Ecto neural progenitor cell (in vitro differentiated cells): Measurements from ENCODE around the gene USP17L12.
"Not testable (repeated sequence)": the region's sequence is repeated elsewhere in the genome, so short reads cannot be mapped to it uniquely, and the experiment has no call there.

ENCODE experiments used
- DNase-seq: peaks from one replicate; pipeline ENCODE4 v3.0.0-alpha.2; 2018; ENCODE audit warnings: low spot score

The USP17L12 gene, protein sequence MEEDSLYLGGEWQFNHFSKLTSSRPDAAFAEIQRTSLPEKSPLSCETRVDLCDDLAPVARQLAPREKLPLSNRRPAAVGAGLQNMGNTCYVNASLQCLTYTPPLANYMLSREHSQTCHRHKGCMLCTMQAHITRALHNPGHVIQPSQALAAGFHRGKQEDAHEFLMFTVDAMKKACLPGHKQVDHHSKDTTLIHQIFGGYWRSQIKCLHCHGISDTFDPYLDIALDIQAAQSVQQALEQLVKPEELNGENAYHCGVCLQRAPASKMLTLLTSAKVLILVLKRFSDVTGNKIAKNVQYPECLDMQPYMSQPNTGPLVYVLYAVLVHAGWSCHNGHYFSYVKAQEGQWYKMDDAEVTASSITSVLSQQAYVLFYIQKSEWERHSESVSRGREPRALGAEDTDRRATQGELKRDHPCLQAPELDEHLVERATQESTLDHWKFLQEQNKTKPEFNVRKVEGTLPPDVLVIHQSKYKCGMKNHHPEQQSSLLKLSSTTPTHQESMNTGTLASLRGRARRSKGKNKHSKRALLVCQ

DNA sequence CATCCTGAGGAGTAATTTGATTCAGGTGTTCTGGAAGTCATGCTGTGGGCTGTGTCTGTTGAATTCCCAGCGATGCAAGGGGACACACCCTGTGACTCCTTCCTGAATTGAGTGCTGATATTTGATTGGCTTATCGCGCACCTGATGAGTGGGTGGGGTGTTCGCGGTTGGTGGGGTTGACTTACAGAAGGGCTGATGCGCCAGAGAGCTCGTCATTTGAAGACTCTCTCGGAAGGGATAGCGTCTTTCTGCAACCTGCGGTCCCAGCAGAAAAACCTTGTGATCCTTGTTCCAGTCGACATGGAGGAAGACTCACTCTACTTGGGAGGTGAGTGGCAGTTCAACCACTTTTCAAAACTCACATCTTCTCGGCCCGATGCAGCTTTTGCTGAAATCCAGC, at the start of gene USP17L12:
Gene USP17L12, plus strand, starts transcription at position 301 of the 400 bp plus-strand sequence. Its CDS starts 0 bp downstream, at position 301.
- DNase-seq, result not testable (repeated sequence)

DNA sequence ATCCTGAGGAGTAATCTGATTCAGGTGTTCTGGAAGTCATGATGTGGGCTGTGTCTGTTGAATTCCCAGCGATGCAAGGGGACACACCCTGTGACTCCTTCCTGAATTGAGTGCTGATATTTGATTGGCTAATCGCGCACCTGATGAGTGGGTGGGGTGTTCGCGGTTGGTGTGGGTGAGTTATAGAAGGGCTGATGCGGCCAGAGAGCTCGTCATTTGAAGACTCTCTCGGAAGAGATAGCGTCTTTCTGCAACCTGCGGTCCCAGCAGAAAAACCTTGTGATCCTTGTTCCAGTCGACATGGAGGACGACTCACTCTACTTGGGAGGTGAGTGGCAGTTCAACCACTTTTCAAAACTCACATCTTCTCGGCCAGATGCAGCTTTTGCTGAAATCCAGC, 9.6 kb upstream of the USP17L12 start, which contains the start of gene USP17L10:
Gene USP17L10, plus strand, starts transcription at position 301 of the 400 bp plus-strand sequence. Its CDS starts 0 bp downstream, at position 301.
- DNase-seq, result not testable (repeated sequence)

DNA sequence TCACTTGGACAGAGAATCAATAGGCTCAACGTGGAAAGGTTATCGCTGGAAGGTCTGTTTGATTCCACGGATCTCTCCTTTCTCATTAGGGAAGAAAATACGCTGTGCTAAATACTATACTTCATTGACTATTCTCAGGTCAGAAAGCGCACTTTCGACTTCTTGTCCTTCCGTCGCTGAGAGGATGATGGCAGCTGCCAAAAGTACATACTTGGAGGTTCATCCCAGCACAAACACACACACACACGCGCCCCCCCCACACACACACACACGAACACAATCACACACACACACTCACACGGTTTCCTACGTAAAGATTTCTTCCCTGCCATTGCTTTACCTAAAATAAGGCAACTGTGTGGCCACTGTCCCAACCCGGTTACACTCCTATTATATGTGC, 5.3 kb upstream of the USP17L12 start:
- not testable (repeated sequence) for DNase-seq

DNA sequence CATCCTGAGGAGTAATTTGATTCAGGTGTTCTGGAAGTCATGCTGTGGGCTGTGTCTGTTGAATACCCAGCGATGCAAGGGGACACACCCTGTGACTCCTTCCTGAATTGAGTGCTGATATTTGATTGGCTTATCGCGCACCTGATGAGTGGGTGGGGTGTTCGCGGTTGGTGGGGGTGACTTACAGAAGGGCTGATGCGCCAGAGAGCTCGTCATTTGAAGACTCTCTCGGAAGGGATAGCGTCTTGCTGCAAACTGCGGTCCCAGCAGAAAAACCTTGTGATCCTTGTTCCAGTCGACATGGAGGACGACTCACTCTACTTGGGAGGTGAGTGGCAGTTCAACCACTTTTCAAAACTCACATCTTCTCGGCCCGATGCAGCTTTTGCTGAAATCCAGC, 4.8 kb upstream of the USP17L12 start, which contains the start of gene USP17L11:
Gene USP17L11, plus strand, starts transcription at position 301 of the 400 bp plus-strand sequence. Its CDS starts 0 bp downstream, at position 301.
- DNase-seq, result not testable (repeated sequence)

DNA sequence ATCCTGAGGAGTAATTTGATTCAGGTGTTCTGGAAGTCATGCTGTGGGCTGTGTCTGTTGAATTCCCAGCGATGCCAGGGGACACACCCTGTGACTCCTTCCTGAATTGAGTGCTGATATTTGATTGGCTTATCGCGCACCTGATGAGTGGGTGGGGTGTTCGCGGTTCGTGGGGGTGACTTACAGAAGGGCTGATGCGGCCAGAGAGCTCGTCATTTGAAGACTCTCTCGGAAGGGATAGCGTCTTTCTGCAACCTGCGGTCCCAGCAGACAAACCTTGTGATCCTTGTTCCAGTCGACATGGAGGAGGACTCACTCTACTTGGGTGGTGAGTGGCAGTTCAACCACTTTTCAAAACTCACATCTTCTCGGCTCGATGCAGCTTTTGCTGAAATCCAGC, 4.6 kb downstream of the USP17L12 start, which contains the start of gene USP17L13:
Gene USP17L13, plus strand, starts transcription at position 301 of the 400 bp plus-strand sequence. Its CDS starts 0 bp downstream, at position 301.
- not testable (repeated sequence) for DNase-seq

DNA sequence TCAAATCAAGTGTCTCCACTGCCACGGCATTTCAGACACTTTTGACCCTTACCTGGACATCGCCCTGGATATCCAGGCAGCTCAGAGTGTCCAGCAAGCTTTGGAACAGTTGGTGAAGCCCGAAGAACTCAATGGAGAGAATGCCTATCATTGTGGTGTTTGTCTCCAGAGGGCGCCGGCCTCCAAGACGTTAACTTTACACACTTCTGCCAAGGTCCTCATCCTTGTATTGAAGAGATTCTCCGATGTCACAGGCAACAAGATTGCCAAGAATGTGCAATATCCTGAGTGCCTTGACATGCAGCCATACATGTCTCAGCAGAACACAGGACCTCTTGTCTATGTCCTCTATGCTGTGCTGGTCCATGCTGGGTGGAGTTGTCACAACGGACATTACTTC, 10.3 kb downstream of the USP17L12 start:
- not testable (repeated sequence) for DNase-seq

DNA sequence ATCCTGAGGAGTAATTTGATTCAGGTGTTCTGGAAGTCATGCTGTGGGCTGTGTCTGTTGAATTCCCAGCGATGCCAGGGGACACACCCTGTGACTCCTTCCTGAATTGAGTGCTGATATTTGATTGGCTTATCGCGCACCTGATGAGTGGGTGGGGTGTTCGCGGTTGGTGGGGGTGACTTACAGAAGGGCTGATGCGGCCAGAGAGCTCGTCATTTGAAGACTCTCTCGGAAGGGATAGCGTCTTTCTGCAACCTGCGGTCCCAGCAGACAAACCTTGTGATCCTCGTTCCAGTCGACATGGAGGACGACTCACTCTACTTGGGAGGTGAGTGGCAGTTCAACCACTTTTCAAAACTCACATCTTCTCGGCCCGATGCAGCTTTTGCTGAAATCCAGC, 14.1 kb downstream of the USP17L12 start, which contains the start of gene USP17L15:
Gene USP17L15, plus strand, starts transcription at position 301 of the 400 bp plus-strand sequence. Its CDS starts 0 bp downstream, at position 301.
- DNase-seq, result not testable (repeated sequence)

DNA sequence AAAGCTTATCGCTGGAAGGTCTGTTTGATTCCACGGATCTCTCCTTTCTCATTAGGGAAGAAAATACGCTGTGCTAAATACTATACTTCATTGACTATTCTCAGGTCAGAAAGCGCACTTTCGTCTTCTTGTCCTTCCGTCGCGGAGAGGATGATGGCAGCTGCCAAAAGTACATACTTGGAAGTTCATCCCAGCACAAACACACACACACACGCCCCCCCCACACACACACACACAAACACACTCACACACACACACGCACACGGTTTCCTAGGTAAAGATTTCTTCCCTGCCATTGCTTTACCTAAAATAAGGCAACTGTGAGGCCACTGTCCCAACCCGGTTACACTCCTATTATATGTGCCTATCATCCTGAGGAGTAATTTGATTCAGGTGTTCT, 18.5 kb downstream of the USP17L12 start:
- DNase-seq, result not testable (repeated sequence)

DNA sequence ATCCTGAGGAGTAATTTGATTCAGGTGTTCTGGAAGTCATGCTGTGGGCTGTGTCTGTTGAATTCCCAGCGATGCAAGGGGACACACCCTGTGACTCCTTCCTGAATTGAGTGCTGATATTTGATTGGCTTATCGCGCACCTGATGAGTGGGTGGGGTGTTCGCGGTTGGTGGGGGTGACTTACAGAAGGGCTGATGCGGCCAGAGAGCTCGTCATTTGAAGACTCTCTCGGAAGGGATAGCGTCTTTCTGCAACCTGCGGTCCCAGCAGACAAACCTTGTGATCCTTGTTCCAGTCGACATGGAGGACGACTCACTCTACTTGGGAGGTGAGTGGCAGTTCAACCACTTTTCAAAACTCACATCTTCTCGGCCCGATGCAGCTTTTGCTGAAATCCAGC, 23.6 kb downstream of the USP17L12 start, which contains the start of gene USP17L17:
Gene USP17L17, plus strand, starts transcription at position 301 of the 400 bp plus-strand sequence. Its CDS starts 0 bp downstream, at position 301.
- DNase-seq, result not testable (repeated sequence)

DNA sequence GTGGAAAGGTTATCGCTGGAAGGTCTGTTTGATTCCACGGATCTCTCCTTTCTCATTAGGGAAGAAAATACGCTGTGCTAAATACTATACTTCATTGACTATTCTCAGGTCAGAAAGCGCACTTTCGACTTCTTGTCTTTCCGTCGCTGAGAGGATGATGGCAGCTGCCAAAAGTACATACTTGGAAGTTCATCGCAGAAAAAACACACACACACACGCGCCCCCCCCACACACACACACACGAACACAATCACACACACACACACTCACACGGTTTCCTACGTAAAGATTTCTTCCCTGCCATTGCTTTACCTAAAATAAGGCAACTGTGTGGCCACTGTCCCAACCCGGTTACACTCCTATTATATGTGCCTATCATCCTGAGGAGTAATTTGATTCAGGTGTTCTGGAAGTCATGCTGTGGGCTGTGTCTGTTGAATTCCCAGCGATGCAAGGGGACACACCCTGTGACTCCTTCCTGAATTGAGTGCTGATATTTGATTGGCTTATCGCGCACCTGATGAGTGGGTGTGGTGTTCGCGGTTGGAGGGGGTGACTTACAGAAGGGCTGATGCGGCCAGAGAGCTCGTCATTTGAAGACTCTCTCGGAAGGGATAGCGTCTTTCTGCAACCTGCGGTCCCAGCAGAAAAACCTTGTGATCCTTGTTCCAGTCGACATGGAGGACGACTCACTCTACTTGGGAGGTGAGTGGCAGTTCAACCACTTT, 28.2 kb downstream of the USP17L12 start, which contains the start of gene USP17L18:
Gene USP17L18, plus strand, starts transcription at position 678 of the 728 bp plus-strand sequence. Its CDS starts 0 bp downstream, at position 678.
- peak; percentile 29 for DNase-seq

DNA sequence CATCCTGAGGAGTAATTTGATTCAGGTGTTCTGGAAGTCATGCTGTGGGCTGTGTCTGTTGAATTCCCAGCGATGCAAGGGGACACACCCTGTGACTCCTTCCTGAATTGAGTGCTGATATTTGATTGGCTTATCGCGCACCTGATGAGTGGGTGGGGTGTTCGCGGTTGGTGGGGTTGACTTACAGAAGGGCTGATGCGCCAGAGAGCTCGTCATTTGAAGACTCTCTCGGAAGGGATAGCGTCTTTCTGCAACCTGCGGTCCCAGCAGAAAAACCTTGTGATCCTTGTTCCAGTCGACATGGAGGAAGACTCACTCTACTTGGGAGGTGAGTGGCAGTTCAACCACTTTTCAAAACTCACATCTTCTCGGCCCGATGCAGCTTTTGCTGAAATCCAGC, 33.1 kb downstream of the USP17L12 start, which contains the start of gene USP17L19:
Gene USP17L19, plus strand, starts transcription at position 301 of the 400 bp plus-strand sequence. Its CDS starts 0 bp downstream, at position 301.
- DNase-seq, result not testable (repeated sequence)

DNA sequence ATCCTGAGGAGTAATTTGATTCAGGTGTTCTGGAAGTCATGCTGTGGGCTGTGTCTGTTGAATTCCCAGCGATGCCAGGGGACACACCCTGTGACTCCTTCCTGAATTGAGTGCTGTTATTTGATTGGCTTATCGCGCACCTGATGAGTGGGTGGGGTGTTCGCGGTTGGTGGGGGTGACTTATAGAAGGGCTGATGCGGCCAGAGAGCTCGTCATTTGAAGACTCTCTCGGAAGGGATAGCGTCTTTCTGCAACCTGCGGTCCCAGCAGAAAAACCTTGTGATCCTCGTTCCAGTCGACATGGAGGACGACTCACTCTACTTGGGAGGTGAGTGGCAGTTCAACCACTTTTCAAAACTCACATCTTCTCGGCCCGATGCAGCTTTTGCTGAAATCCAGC, 37.9 kb downstream of the USP17L12 start, which contains the start of gene USP17L20:
Gene USP17L20, plus strand, starts transcription at position 301 of the 400 bp plus-strand sequence. Its CDS starts 0 bp downstream, at position 301.
- not testable (repeated sequence) for DNase-seq

DNA sequence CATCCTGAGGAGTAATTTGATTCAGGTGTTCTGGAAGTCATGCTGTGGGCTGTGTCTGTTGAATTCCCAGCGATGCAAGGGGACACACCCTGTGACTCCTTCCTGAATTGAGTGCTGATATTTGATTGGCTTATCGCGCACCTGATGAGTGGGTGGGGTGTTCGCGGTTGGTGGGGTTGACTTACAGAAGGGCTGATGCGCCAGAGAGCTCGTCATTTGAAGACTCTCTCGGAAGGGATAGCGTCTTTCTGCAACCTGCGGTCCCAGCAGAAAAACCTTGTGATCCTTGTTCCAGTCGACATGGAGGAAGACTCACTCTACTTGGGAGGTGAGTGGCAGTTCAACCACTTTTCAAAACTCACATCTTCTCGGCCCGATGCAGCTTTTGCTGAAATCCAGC, 42.6 kb downstream of the USP17L12 start, which contains the start of gene USP17L21:
Gene USP17L21, plus strand, starts transcription at position 301 of the 400 bp plus-strand sequence. Its CDS starts 0 bp downstream, at position 301.
- DNase-seq, result not testable (repeated sequence)

DNA sequence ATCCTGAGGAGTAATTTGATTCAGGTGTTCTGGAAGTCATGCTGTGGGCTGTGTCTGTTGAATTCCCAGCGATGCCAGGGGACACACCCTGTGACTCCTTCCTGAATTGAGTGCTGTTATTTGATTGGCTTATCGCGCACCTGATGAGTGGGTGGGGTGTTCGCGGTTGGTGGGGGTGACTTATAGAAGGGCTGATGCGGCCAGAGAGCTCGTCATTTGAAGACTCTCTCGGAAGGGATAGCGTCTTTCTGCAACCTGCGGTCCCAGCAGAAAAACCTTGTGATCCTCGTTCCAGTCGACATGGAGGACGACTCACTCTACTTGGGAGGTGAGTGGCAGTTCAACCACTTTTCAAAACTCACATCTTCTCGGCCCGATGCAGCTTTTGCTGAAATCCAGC, 47.4 kb downstream of the USP17L12 start, which contains the start of gene USP17L22:
Gene USP17L22, plus strand, starts transcription at position 301 of the 400 bp plus-strand sequence. Its CDS starts 0 bp downstream, at position 301.
- not testable (repeated sequence) for DNase-seq
